ENCODE results near the gene TNRC6B. TPM values are rescaled to one million over a fixed set of nuclear protein-coding genes. Genes with fewer than 3 reads are reported as not detected.

The TNRC6B gene
- total and polyA plus RNA-seq, 4 experiments from 2014 or later, result 27.3 to 155 (median 123) TPM

DNA sequence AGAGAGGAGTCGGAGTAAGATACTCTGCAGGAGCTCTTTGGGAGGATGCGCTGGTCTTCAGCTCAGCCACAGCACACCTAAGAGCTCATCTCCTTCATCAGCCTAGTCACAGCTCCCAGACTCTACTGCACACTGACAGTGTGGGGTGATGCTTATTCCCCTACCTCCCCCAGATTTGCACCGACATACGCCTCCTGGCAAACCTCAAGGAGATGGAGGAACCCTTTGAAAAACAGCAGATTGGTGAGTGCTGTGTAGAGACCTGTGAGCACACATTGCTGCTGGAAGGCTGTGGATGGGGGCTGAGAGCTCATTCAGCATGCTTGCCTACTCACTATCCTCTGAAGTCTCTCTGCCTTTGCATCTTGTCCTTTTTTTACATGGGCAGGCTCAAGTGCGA, 183.4 kb downstream of the TNRC6B start:
- H3K4me1 Mint-ChIP-seq, result peaks cover 0 to 9% (median 4%) of the 10 kb centered on the region in 4 donors
- Histone ChIP-seq H3K9me3 (ENCODE audit: control insufficient read depth in 1 of 2, low read length in 2 of 2) (no peaks in the 10 kb centered on the region), H3K27me3 (ENCODE audit: insufficient read depth, low read length) (no peaks in the 10 kb centered on the region), H3K36me3 (ENCODE audit: insufficient read depth, low read length) (peaks cover 88% of the 10 kb centered on the region), H3K4me1 (ENCODE audit: insufficient read depth, low read length) (no peaks in the 10 kb centered on the region), H3K4me3 (ENCODE audit: low read length in 2 of 2) (no peak overlapping the region), H3K27ac (ENCODE audit: low read depth, low read length) (no peak overlapping the region)
- ChIA-PET POLR2A (ENCODE audit: partially characterized antibody) (interaction anchor here (0.8 to 1.3 kb wide), 2 partner anchors 14 to 39 kb away, joined by 3 read pairs; no protein-coding TSS in a partner anchor), CTCF (ENCODE audit: partially characterized antibody) (interaction anchor here (1.2 kb wide), 1 partner anchor 12 kb away, joined by 3 read pairs; no protein-coding TSS in a partner anchor)
- intact Hi-C loops (cut with micrococcal nuclease), result no loop called here
- DNase-seq, result no peak
- H3K4me3 Mint-ChIP-seq, result no peak overlapping the region
- no peaks in the 10 kb centered on the region for H3K9me3 Mint-ChIP-seq
- H3K36me3 Mint-ChIP-seq, result peaks cover 79 to 82% of the 10 kb centered on the region in 2 donors
- no peak overlapping the region for H3K27ac Mint-ChIP-seq
- H3K27me3 Mint-ChIP-seq, result no peaks in the 10 kb centered on the region

- Mint-ChIP-seq H3K4me1 (peaks cover 0 to 9% (median 4%) of the 10 kb centered on the region in 4 donors), H3K4me3 (no peak overlapping the region), H3K27me3 (no peaks in the 10 kb centered on the region), H3K9me3 (no peaks in the 10 kb centered on the region), H3K36me3 (peaks cover 84 to 93% of the 10 kb centered on the region in 2 donors), H3K27ac (peak overlapping the region in 5 of 7 donors; percentile 12 to 87 (median 46))
- H3K4me1 ChIP-seq (ENCODE audit: insufficient read depth, low read length), result no peaks in the 10 kb centered on the region
- ChIA-PET POLR2A (ENCODE audit: partially characterized antibody) (interaction anchor here (1.3 kb wide), 1 partner anchor 66 kb away, joined by 3 read pairs; no protein-coding TSS in a partner anchor), CTCF (ENCODE audit: partially characterized antibody) (no interaction called here)
- H3K27ac ChIP-seq (ENCODE audit: low read depth, low read length), result no peak overlapping the region
- no peaks in the 10 kb centered on the region for H3K9me3 ChIP-seq (ENCODE audit: control insufficient read depth in 1 of 2, low read length in 2 of 2)
- intact Hi-C loops (cut with micrococcal nuclease), result no loop called here
- no peak overlapping the region for H3K4me3 ChIP-seq (ENCODE audit: low read length in 2 of 2)
- peaks cover 97% of the 10 kb centered on the region for H3K36me3 ChIP-seq (ENCODE audit: insufficient read depth, low read length)
- H3K27me3 ChIP-seq (ENCODE audit: insufficient read depth, low read length), result no peaks in the 10 kb centered on the region
- DNase-seq, result no peak
These were observed 185.3 kb downstream of the TNRC6B start for GRCh38 chr22:40363059-40363458.

GRCh38 chr22:40364431-40364830, 186.7 kb downstream of the TNRC6B start:
- H3K4me3 Mint-ChIP-seq, result peak overlapping the region in 1 of 8 donors; percentile 17
- H3K27me3 Mint-ChIP-seq, result no peaks in the 10 kb centered on the region
- no peak for DNase-seq
- CTCF ChIA-PET (ENCODE audit: partially characterized antibody), result interaction anchor here (2.7 kb wide), 1 partner anchor 16 kb away, joined by 12 read pairs; no protein-coding TSS in a partner anchor
- peak overlapping the region in 5 of 7 donors; percentile 19 to 95 (median 41) for H3K27ac Mint-ChIP-seq
- intact Hi-C loops (cut with micrococcal nuclease), result no loop called here
- peaks cover 87% of the 10 kb centered on the region for H3K36me3 ChIP-seq (ENCODE audit: insufficient read depth, low read length)
- peaks cover 0 to 9% (median 4%) of the 10 kb centered on the region in 4 donors for H3K4me1 Mint-ChIP-seq
- POLR2A ChIA-PET (ENCODE audit: partially characterized antibody), result no interaction called here
- no peak overlapping the region for H3K27ac ChIP-seq (ENCODE audit: low read depth, low read length)
- no peaks in the 10 kb centered on the region for H3K4me1 ChIP-seq (ENCODE audit: insufficient read depth, low read length)
- no peaks in the 10 kb centered on the region for H3K27me3 ChIP-seq (ENCODE audit: insufficient read depth, low read length)
- no peak overlapping the region for H3K4me3 ChIP-seq (ENCODE audit: low read length in 2 of 2)
- no peaks in the 10 kb centered on the region for H3K9me3 ChIP-seq (ENCODE audit: control insufficient read depth in 1 of 2, low read length in 2 of 2)
- H3K36me3 Mint-ChIP-seq, result peaks cover 74 to 87% of the 10 kb centered on the region in 2 donors
- no peaks in the 10 kb centered on the region for H3K9me3 Mint-ChIP-seq

DNA sequence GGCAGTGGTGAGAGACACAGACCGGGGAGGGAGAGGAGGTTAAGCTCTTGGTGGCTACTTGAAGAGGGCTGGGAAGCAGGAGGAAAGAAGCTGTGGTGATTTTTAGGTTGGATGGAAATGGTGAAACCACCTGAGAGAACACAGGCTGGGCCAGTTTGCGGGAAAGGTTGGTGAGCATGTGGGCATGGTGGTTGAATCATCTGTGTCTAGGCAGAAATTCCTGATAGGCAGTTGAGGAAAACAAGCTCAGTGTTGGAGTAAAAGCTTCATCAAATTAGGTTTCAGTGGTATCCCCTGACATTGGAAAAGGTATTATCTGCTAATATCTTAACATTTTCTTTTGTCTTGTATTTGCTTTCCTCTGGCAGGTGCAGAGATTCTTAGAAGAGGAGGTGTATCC, 188.3 kb downstream of the TNRC6B start:
- H3K27me3 Mint-ChIP-seq, result no peaks in the 10 kb centered on the region
- no peaks in the 10 kb centered on the region for H3K9me3 Mint-ChIP-seq
- DNase-seq, result no peak
- intact Hi-C loops (cut with micrococcal nuclease), result no loop called here
- Histone ChIP-seq H3K9me3 (ENCODE audit: control insufficient read depth in 1 of 2, low read length in 2 of 2) (no peaks in the 10 kb centered on the region), H3K27me3 (ENCODE audit: insufficient read depth, low read length) (no peaks in the 10 kb centered on the region), H3K36me3 (ENCODE audit: insufficient read depth, low read length) (peaks cover 71% of the 10 kb centered on the region), H3K27ac (ENCODE audit: low read depth, low read length) (no peak overlapping the region), H3K4me1 (ENCODE audit: insufficient read depth, low read length) (peaks cover 5% of the 10 kb centered on the region), H3K4me3 (ENCODE audit: low read length in 2 of 2) (no peak overlapping the region)
- ChIA-PET POLR2A (ENCODE audit: partially characterized antibody) (no interaction called here), CTCF (ENCODE audit: partially characterized antibody) (interaction anchor here (2.7 kb wide), 1 partner anchor 18 kb away, joined by 12 read pairs; no protein-coding TSS in a partner anchor)
- H3K36me3 Mint-ChIP-seq, result peaks cover 61 to 79% of the 10 kb centered on the region in 2 donors
- no peak overlapping the region for H3K4me3 Mint-ChIP-seq
- H3K27ac Mint-ChIP-seq, result peak overlapping the region in 6 of 7 donors; percentile 5 to 71 (median 47)
- H3K4me1 Mint-ChIP-seq, result peaks cover 3 to 11% (median 6%) of the 10 kb centered on the region in 4 donors

DNA sequence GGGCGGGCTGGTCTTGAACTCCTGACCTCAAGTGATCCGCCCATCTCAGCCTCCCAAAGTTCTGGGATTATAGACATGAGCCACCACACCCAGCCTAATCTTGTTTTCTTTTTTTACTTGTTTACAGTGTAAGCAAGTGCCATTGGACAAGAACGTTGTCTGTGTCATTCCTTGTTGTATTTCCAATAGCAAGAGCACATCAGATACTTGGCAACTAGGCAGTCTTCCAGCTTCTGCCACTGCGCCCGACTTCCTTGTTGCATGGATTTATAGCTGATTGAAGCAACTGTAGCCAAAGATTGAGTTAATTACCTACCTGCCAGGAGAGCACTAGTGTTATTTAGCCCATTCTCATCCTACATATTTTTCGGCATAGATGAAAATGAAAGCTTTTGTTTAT, 189.6 kb downstream of the TNRC6B start:
- no peak overlapping the region for H3K4me3 ChIP-seq (ENCODE audit: low read length in 2 of 2)
- Mint-ChIP-seq H3K4me3 (peak overlapping the region in 1 of 8 donors; percentile 5), H3K36me3 (peaks cover 48 to 71% of the 10 kb centered on the region in 2 donors), H3K4me1 (peaks cover 10% of the 10 kb centered on the region in 4 donors), H3K27ac (no peak overlapping the region), H3K9me3 (no peaks in the 10 kb centered on the region), H3K27me3 (no peaks in the 10 kb centered on the region)
- intact Hi-C loops (cut with micrococcal nuclease), result no loop called here
- DNase-seq, result no peak
- H3K4me1 ChIP-seq (ENCODE audit: insufficient read depth, low read length), result peaks cover 15% of the 10 kb centered on the region
- ChIA-PET CTCF (ENCODE audit: partially characterized antibody) (interaction anchor here (1.5 to 2.7 kb wide), 3 partner anchors 17 to 19 kb away, joined by 4 to 12 read pairs (median 7); no protein-coding TSS in a partner anchor), POLR2A (ENCODE audit: partially characterized antibody) (no interaction called here)
- H3K27me3 ChIP-seq (ENCODE audit: insufficient read depth, low read length), result no peaks in the 10 kb centered on the region
- H3K36me3 ChIP-seq (ENCODE audit: insufficient read depth, low read length), result peaks cover 58% of the 10 kb centered on the region
- no peak overlapping the region for H3K27ac ChIP-seq (ENCODE audit: low read depth, low read length)
- no peaks in the 10 kb centered on the region for H3K9me3 ChIP-seq (ENCODE audit: control insufficient read depth in 1 of 2, low read length in 2 of 2)

- intact Hi-C loops (cut with micrococcal nuclease), result no loop called here
- Mint-ChIP-seq H3K27me3 (no peaks in the 10 kb centered on the region), H3K4me1 (peaks cover 15 to 17% (median 17%) of the 10 kb centered on the region in 4 donors), H3K4me3 (no peak overlapping the region), H3K27ac (peak overlapping the region in 2 of 7 donors; percentile 66 to 75), H3K36me3 (peaks cover 45 to 67% of the 10 kb centered on the region in 2 donors), H3K9me3 (no peaks in the 10 kb centered on the region)
- DNase-seq, result no peak
- POLR2A ChIA-PET (ENCODE audit: partially characterized antibody), result no interaction called here
- Histone ChIP-seq H3K27me3 (ENCODE audit: insufficient read depth, low read length) (no peaks in the 10 kb centered on the region), H3K36me3 (ENCODE audit: insufficient read depth, low read length) (peaks cover 52% of the 10 kb centered on the region), H3K27ac (ENCODE audit: low read depth, low read length) (no peak overlapping the region), H3K9me3 (ENCODE audit: control insufficient read depth in 1 of 2, low read length in 2 of 2) (no peaks in the 10 kb centered on the region), H3K4me3 (ENCODE audit: low read length in 2 of 2) (no peak overlapping the region), H3K4me1 (ENCODE audit: insufficient read depth, low read length) (peaks cover 21% of the 10 kb centered on the region)
- CTCF ChIA-PET (ENCODE audit: partially characterized antibody), result interaction anchor here (0.6 to 1.8 kb wide), 3 partner anchors 17 to 111 kb away, joined by 3 to 7 read pairs (median 4); no protein-coding TSS in a partner anchor
These were observed 190.3 kb downstream of the TNRC6B start for GRCh38 chr22:40368016-40368415.

DNA sequence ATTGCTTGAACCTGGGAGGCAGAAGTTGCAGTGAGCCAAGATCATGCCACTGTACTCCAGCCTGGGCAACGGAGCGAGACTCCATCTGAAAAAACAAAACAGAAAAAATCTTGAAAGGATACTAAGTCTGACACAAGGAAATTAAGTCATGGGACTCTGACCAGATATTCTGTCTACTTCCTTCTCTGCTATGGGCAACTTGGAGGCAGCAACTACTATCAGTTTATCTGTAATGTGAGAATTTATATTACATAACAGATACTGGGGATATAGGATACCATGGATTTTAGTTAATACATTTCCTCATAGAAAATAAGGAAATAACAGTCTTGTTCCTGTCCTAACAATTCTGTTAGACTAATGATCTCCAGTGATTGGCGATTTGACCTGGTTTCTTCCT, 191.1 kb downstream of the TNRC6B start:
- intact Hi-C loops (cut with micrococcal nuclease), result no loop called here
- Histone ChIP-seq H3K4me1 (ENCODE audit: insufficient read depth, low read length) (peaks cover 23% of the 10 kb centered on the region), H3K4me3 (ENCODE audit: low read length in 2 of 2) (no peak overlapping the region), H3K27ac (ENCODE audit: low read depth, low read length) (no peak overlapping the region), H3K36me3 (ENCODE audit: insufficient read depth, low read length) (peaks cover 44% of the 10 kb centered on the region), H3K9me3 (ENCODE audit: control insufficient read depth in 1 of 2, low read length in 2 of 2) (no peaks in the 10 kb centered on the region), H3K27me3 (ENCODE audit: insufficient read depth, low read length) (no peaks in the 10 kb centered on the region)
- peak overlapping the region in 4 of 7 donors; percentile 5 to 84 (median 46) for H3K27ac Mint-ChIP-seq
- DNase-seq, result no peak
- CTCF ChIA-PET (ENCODE audit: partially characterized antibody), result interaction anchor here (1.5 to 1.8 kb wide), 2 partner anchors 16 to 20 kb away, joined by 4 to 7 read pairs; no protein-coding TSS in a partner anchor
- peaks cover 19 to 22% (median 21%) of the 10 kb centered on the region in 4 donors for H3K4me1 Mint-ChIP-seq
- H3K9me3 Mint-ChIP-seq, result no peaks in the 10 kb centered on the region
- H3K4me3 Mint-ChIP-seq, result no peak overlapping the region
- POLR2A ChIA-PET (ENCODE audit: partially characterized antibody), result no interaction called here
- H3K36me3 Mint-ChIP-seq, result peaks cover 44 to 62% of the 10 kb centered on the region in 2 donors
- H3K27me3 Mint-ChIP-seq, result no peaks in the 10 kb centered on the region

All from CD4-positive, alpha-beta memory T cell (primary cell).